Thyroid gland (tissue), 4 donors: Measurements from ENCODE around the gene NDUFS6.

Source experiments
- POLR2A ChIP-seq, 2 donors: fragments of 450-650 bp; IDR thresholded peaks; one replicate each; pipeline ENCODE4 v1.6.1; 2017; ENCODE audit warnings: antibody characterized with exemption in 2 of 2, mild to moderate bottlenecking in 2 of 2, moderate library complexity in 1 of 2
- TF ChIP-seq, protein P1 (sequence below), 6 experiments: fragments of 200-600 bp in 3 of 6; fragments of 450-650 bp in 3 of 6; sonication (generic) in 3 of 6; IDR thresholded peaks; one replicate each; pipeline ENCODE4 v1.5.1; 2016 to 2019; ENCODE audit warnings: antibody characterized with exemption in 6 of 6, mild to moderate bottlenecking in 2 of 6, inconsistent platforms in 1 of 6, moderate library complexity in 1 of 6

GRCh38 chr5:1836176-1836890 is 35.1 kb downstream of the NDUFS6 start:
- no peak for TF ChIP-seq POLR2A (IDR thresholded peaks at IDR 0.05)
- TF ChIP-seq, protein P1, sequence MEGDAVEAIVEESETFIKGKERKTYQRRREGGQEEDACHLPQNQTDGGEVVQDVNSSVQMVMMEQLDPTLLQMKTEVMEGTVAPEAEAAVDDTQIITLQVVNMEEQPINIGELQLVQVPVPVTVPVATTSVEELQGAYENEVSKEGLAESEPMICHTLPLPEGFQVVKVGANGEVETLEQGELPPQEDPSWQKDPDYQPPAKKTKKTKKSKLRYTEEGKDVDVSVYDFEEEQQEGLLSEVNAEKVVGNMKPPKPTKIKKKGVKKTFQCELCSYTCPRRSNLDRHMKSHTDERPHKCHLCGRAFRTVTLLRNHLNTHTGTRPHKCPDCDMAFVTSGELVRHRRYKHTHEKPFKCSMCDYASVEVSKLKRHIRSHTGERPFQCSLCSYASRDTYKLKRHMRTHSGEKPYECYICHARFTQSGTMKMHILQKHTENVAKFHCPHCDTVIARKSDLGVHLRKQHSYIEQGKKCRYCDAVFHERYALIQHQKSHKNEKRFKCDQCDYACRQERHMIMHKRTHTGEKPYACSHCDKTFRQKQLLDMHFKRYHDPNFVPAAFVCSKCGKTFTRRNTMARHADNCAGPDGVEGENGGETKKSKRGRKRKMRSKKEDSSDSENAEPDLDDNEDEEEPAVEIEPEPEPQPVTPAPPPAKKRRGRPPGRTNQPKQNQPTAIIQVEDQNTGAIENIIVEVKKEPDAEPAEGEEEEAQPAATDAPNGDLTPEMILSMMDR (IDR thresholded peaks at IDR 0.05): no peak
